ENCODE data around the gene SLC46A2. TPM values are rescaled to one million over a fixed set of nuclear protein-coding genes. Genes with fewer than 3 reads are reported as not detected.
A peak's percentile ranks its signal among the peaks of the same experiment; 100 is the strongest.

Gene SLC46A2
- total RNA-seq, 3 donors from 2014 or later (not counting 1 experiment from before 2014, with no cell fraction given): 0.18 to 0.64 (median 0.23) TPM

- no peak for DNase-seq
- no peak overlapping the region for H3K27ac Mint-ChIP-seq
- no peak overlapping the region for H3K27ac ChIP-seq (ENCODE audit: low read length)
- H3K4me3 Mint-ChIP-seq: no peak overlapping the region
- TF ChIP-seq CTCF (IDR thresholded peaks at IDR 0.05): no peak
- intact Hi-C loops (cut with micrococcal nuclease): loop anchor here (5.0 kb wide), 1 partner anchor 58 kb away; no protein-coding TSS in a partner anchor
- peaks cover 0 to 5% of the 10 kb centered on the region in 2 donors for H3K9me3 Mint-ChIP-seq
- H3K4me3 ChIP-seq (ENCODE audit: low read length): no peak overlapping the region
- no peak for ATAC-seq
- H3K27me3 ChIP-seq (ENCODE audit: control insufficient read depth, insufficient read depth, low read length): no peaks in the 10 kb centered on the region
- no peaks in the 10 kb centered on the region for H3K36me3 ChIP-seq (ENCODE audit: control insufficient read depth, insufficient read depth, low read length)
- WGBS (ENCODE audit: insufficient coverage): 83% methylated on average over 2 of the region's 4 CpGs
- no peaks in the 10 kb centered on the region for H3K4me1 Mint-ChIP-seq
- H3K27me3 Mint-ChIP-seq (ENCODE audit: low read depth in 2 of 2): peaks cover 21 to 38% of the 10 kb centered on the region in 2 donors
- H3K9me3 ChIP-seq (ENCODE audit: control insufficient read depth, insufficient read depth, low read length): no peaks in the 10 kb centered on the region
- H3K4me1 ChIP-seq (ENCODE audit: control insufficient read depth, insufficient read depth, low read length): no peaks in the 10 kb centered on the region
- H3K36me3 Mint-ChIP-seq: no peaks in the 10 kb centered on the region
Measured at GRCh38 chr9:112900488-112900887, 9.8 kb upstream of the SLC46A2 start.

- peaks cover 0 to 5% of the 10 kb centered on the region in 2 donors for H3K9me3 Mint-ChIP-seq
- H3K4me1 Mint-ChIP-seq: no peaks in the 10 kb centered on the region
Measured at GRCh38 chr9:112898872-112899311, 8.2 kb upstream of the SLC46A2 start.

GRCh38 chr9:112896131-112896530 is 5.5 kb upstream of the SLC46A2 start:
- peaks cover 6% of the 10 kb centered on the region for H3K27me3 ChIP-seq (ENCODE audit: control insufficient read depth, insufficient read depth, low read length)
- Mint-ChIP-seq H3K4me1 (no peaks in the 10 kb centered on the region), H3K4me3 (no peak overlapping the region), H3K9me3 (peaks cover 0 to 5% of the 10 kb centered on the region in 2 donors), H3K27ac (no peak overlapping the region), H3K36me3 (no peaks in the 10 kb centered on the region), H3K27me3 (ENCODE audit: low read depth in 2 of 2) (peaks cover 18 to 63% of the 10 kb centered on the region in 2 donors)
- TF ChIP-seq CTCF (IDR thresholded peaks at IDR 0.05): no peak
- H3K27ac ChIP-seq (ENCODE audit: low read length): no peak overlapping the region
- ATAC-seq (no peak), DNase-seq (no peak)
- 38% methylated on average over 2 of the region's 3 CpGs for WGBS (ENCODE audit: insufficient coverage)
- no peaks in the 10 kb centered on the region for H3K36me3 ChIP-seq (ENCODE audit: control insufficient read depth, insufficient read depth, low read length)
- H3K9me3 ChIP-seq (ENCODE audit: control insufficient read depth, insufficient read depth, low read length): no peaks in the 10 kb centered on the region
- no peak overlapping the region for H3K4me3 ChIP-seq (ENCODE audit: low read length)
- peaks cover 5% of the 10 kb centered on the region for H3K4me1 ChIP-seq (ENCODE audit: control insufficient read depth, insufficient read depth, low read length)
- intact Hi-C loops (cut with micrococcal nuclease): no loop called here

More at GRCh38 chr9:112898872-112899311, 8.2 kb upstream of the SLC46A2 start:
- ATAC-seq (no peak), DNase-seq (no peak)
- Mint-ChIP-seq H3K27ac (no peak overlapping the region), H3K4me3 (no peak overlapping the region), H3K27me3 (ENCODE audit: low read depth in 2 of 2) (peaks cover 21 to 42% of the 10 kb centered on the region in 2 donors), H3K36me3 (no peaks in the 10 kb centered on the region)
- Histone ChIP-seq H3K9me3 (ENCODE audit: control insufficient read depth, insufficient read depth, low read length) (no peaks in the 10 kb centered on the region), H3K27me3 (ENCODE audit: control insufficient read depth, insufficient read depth, low read length) (no peaks in the 10 kb centered on the region), H3K4me3 (ENCODE audit: low read length) (no peak overlapping the region), H3K27ac (ENCODE audit: low read length) (no peak overlapping the region), H3K4me1 (ENCODE audit: control insufficient read depth, insufficient read depth, low read length) (no peaks in the 10 kb centered on the region), H3K36me3 (ENCODE audit: control insufficient read depth, insufficient read depth, low read length) (no peaks in the 10 kb centered on the region)
- TF ChIP-seq CTCF (IDR thresholded peaks at IDR 0.05): no peak
- WGBS (ENCODE audit: insufficient coverage): 58% methylated on average over 3 of the region's 6 CpGs
- intact Hi-C loops (cut with micrococcal nuclease): no loop called here

- Mint-ChIP-seq H3K27me3 (ENCODE audit: low read depth in 2 of 2) (peaks cover 24 to 71% of the 10 kb centered on the region in 2 donors), H3K4me3 (no peak overlapping the region), H3K27ac (no peak overlapping the region), H3K4me1 (no peaks in the 10 kb centered on the region), H3K36me3 (no peaks in the 10 kb centered on the region), H3K9me3 (peaks cover 0 to 5% of the 10 kb centered on the region in 2 donors)
- Histone ChIP-seq H3K4me1 (ENCODE audit: control insufficient read depth, insufficient read depth, low read length) (peaks cover 10% of the 10 kb centered on the region), H3K9me3 (ENCODE audit: control insufficient read depth, insufficient read depth, low read length) (no peaks in the 10 kb centered on the region), H3K36me3 (ENCODE audit: control insufficient read depth, insufficient read depth, low read length) (no peaks in the 10 kb centered on the region), H3K27me3 (ENCODE audit: control insufficient read depth, insufficient read depth, low read length) (peaks cover 8% of the 10 kb centered on the region), H3K27ac (ENCODE audit: low read length) (peak overlapping the region; percentile 51), H3K4me3 (ENCODE audit: low read length) (no peak overlapping the region)
- intact Hi-C loops (cut with micrococcal nuclease): no loop called here
- DNase-seq: no peak
- WGBS (ENCODE audit: insufficient coverage): 100% methylated on average over 1 of the region's 1 CpG
- no peak for ATAC-seq
- TF ChIP-seq CTCF (IDR thresholded peaks at IDR 0.05): no peak
Measured at GRCh38 chr9:112894699-112895098, 4.0 kb upstream of the SLC46A2 start.

All from natural killer cell (primary cell).